ENCODE data around the gene KRT75. TPM values are rescaled to one million over a fixed set of nuclear protein-coding genes. Genes with fewer than 3 reads are reported as not detected.

The KRT75 gene
- total RNA-seq, 2 donors from 2014 or later: not detected

Other genes starting within 250 kb of the KRT75 start
- gene KRT80, start 242.4 kb downstream of the KRT75 start, total RNA-seq: not detected
- under 1 TPM in 1 of 2 donors, not detected in 1; 0.70 TPM for gene KRT7, start 201.1 kb downstream of the KRT75 start, total RNA-seq
- gene KRT86, start 159.7 kb downstream of the KRT75 start, total RNA-seq: under 1 TPM in 1 of 2 donors, not detected in 1; 0.21 TPM
- gene KRT81, start 142.8 kb downstream of the KRT75 start, total RNA-seq: not detected
- not detected for gene KRT83, start 113.0 kb downstream of the KRT75 start, total RNA-seq
- not detected for gene KRT85, start 66.9 kb downstream of the KRT75 start, total RNA-seq
- not detected for gene KRT84, start 48.7 kb downstream of the KRT75 start, total RNA-seq
- not detected for gene KRT82, start 28.0 kb downstream of the KRT75 start, total RNA-seq
- not detected for gene KRT6B, start 17.8 kb upstream of the KRT75 start, total RNA-seq
- gene KRT6C, start 39.4 kb upstream of the KRT75 start, total RNA-seq: not detected
- gene KRT6A, start 58.9 kb upstream of the KRT75 start, total RNA-seq: not detected
- not detected for gene KRT5, start 86.0 kb upstream of the KRT75 start, total RNA-seq
- gene KRT71, start 118.8 kb upstream of the KRT75 start, total RNA-seq: not detected
- gene KRT74, start 139.5 kb upstream of the KRT75 start, total RNA-seq: not detected
- 1 to 10 TPM in 1 of 2 donors, under 1 TPM in 1; 0.60 to 1.6 TPM for gene KRT72, start 167.1 kb upstream of the KRT75 start, total RNA-seq
- gene KRT73, start 184.2 kb upstream of the KRT75 start, total RNA-seq: 1 to 10 TPM in 1 of 2 donors, under 1 TPM in 1; 0.40 to 1.1 TPM
- not detected for gene KRT2, start 217.8 kb upstream of the KRT75 start, total RNA-seq
- gene KRT1, start 246.0 kb upstream of the KRT75 start, total RNA-seq: 1 to 10 TPM in 1 of 2 donors, under 1 TPM in 1; 0.83 to 3.1 TPM

Data from T-helper 17 cell (primary cell).